Thyroid gland (tissue), 4 donors: ENCODE results near the gene ME3.

ENCODE experiments used
- CTCF ChIP-seq, 6 experiments: fragments of 200-600 bp in 3 of 6; fragments of 450-650 bp in 3 of 6; sonication (generic) in 3 of 6; IDR thresholded peaks; one replicate each; pipeline ENCODE4 v1.5.1; 2016 to 2019; ENCODE audit warnings: antibody characterized with exemption in 6 of 6, mild to moderate bottlenecking in 2 of 6, inconsistent platforms in 1 of 6, moderate library complexity in 1 of 6
- POLR2A ChIP-seq, 2 donors: fragments of 450-650 bp; IDR thresholded peaks; one replicate each; pipeline ENCODE4 v1.6.1; 2017; ENCODE audit warnings: antibody characterized with exemption in 2 of 2, mild to moderate bottlenecking in 2 of 2, moderate library complexity in 1 of 2

GRCh38 chr11:86621854-86622253 lies 50.6 kb downstream of the ME3 start:
- TF ChIP-seq CTCF (IDR thresholded peaks at IDR 0.05) (no peak), POLR2A (IDR thresholded peaks at IDR 0.05) (no peak)
